ENCODE results near the gene ALDH3A2. TPM values are rescaled to one million over a fixed set of nuclear protein-coding genes. Genes with fewer than 3 reads are reported as not detected.

ALDH3A2 gene
- 10 to 100 TPM; 18.5 to 23.9 TPM for total RNA-seq

- CTCF ChIA-PET, result interaction anchor here (0.7 to 4.4 kb wide), 11 partner anchors 7 to 230 kb away, joined by 3 to 27 read pairs (median 7); no protein-coding TSS in a partner anchor
- POLR2A ChIA-PET, result interaction anchor here (1.0 to 1.5 kb wide), 2 partner anchors 114 to 271 kb away, joined by 4 read pairs; partner anchors contain the start of gene MAPK7
- Mint-ChIP-seq H3K4me1 (peaks cover 38% of the 10 kb centered on the region), H3K9me3 (ENCODE audit: low read depth) (peaks cover 3% of the 10 kb centered on the region), H3K27me3 (peaks cover 1% of the 10 kb centered on the region), H3K27ac (peak within 1 kb of the TSS; percentile 87), H3K4me3 (peak within 1 kb of the TSS; percentile 79), H3K36me3 (ENCODE audit: low read depth) (peaks cover 12% of the 10 kb centered on the region)
- DNase-seq (peak; percentile 97), ATAC-seq (peak; percentile 94)
- intact Hi-C loops (cut with DNase I, micrococcal nuclease), result loop anchor here (1.0 to 10.0 kb wide), 12 partner anchors 94 to 328 kb away; partner anchors contain the start of genes MAPK7 (in 2 of the 2), AKAP10 (in 1 of the 2), ALDH3A1 (in 1 of the 2) and B9D1 (in 1 of the 2)
These were observed at the start of gene ALDH3A2 for GRCh38 chr17:19648475-19649273. ALDH3A2 (plus strand) TSS chr17:19648751; CDS start chr17:19648972, 221 bp downstream.

GRCh38 chr17:19610311-19610710 lies 38.2 kb upstream of the ALDH3A2 start:
- Mint-ChIP-seq H3K4me1 (no peaks in the 10 kb centered on the region), H3K36me3 (ENCODE audit: low read depth) (no peaks in the 10 kb centered on the region), H3K27me3 (peaks cover 2% of the 10 kb centered on the region), H3K9me3 (ENCODE audit: low read depth) (no peaks in the 10 kb centered on the region), H3K4me3 (no peak overlapping the region), H3K27ac (no peak overlapping the region)
- ATAC-seq (no peak), DNase-seq (no peak)
- CTCF ChIA-PET, result no interaction called here
- POLR2A ChIA-PET, result no interaction called here
- intact Hi-C loops (cut with DNase I, micrococcal nuclease), result no loop called here

- H3K27me3 Mint-ChIP-seq, result peaks cover 2% of the 10 kb centered on the region
- H3K4me1 Mint-ChIP-seq, result no peaks in the 10 kb centered on the region
- CTCF ChIA-PET, result interaction anchor here (1.5 kb wide), 1 partner anchor 97 kb away, joined by 4 read pairs; no protein-coding TSS in a partner anchor
These were observed 37.7 kb upstream of the ALDH3A2 start for GRCh38 chr17:19610879-19611278.

GRCh38 chr17:19613979-19614378 lies 34.6 kb upstream of the ALDH3A2 start:
- no peaks in the 10 kb centered on the region for H3K4me1 Mint-ChIP-seq
- H3K27ac Mint-ChIP-seq, result no peak overlapping the region
- POLR2A ChIA-PET, result no interaction called here
- ATAC-seq (no peak), DNase-seq (no peak)
- CTCF ChIA-PET, result interaction anchor here (1.0 kb wide), 1 partner anchor 149 kb away, joined by 3 read pairs; no protein-coding TSS in a partner anchor
- peaks cover 14% of the 10 kb centered on the region for H3K9me3 Mint-ChIP-seq (ENCODE audit: low read depth)
- no peaks in the 10 kb centered on the region for H3K27me3 Mint-ChIP-seq
- intact Hi-C loops (cut with DNase I, micrococcal nuclease), result no loop called here
- peaks cover under 1% of the 10 kb centered on the region for H3K36me3 Mint-ChIP-seq (ENCODE audit: low read depth)
- no peak overlapping the region for H3K4me3 Mint-ChIP-seq

More at GRCh38 chr17:19610879-19611278, 37.7 kb upstream of the ALDH3A2 start:
- no peaks in the 10 kb centered on the region for H3K36me3 Mint-ChIP-seq (ENCODE audit: low read depth)
- no peak overlapping the region for H3K27ac Mint-ChIP-seq
- POLR2A ChIA-PET, result no interaction called here
- DNase-seq, result no peak
- H3K9me3 Mint-ChIP-seq (ENCODE audit: low read depth), result no peaks in the 10 kb centered on the region
- ATAC-seq, result no peak
- no peak overlapping the region for H3K4me3 Mint-ChIP-seq
- intact Hi-C loops (cut with DNase I, micrococcal nuclease), result no loop called here

GRCh38 chr17:19614900-19615299 lies 33.7 kb upstream of the ALDH3A2 start:
- H3K9me3 Mint-ChIP-seq (ENCODE audit: low read depth), result peaks cover 23% of the 10 kb centered on the region
- intact Hi-C loops (cut with DNase I, micrococcal nuclease), result no loop called here
- H3K4me3 Mint-ChIP-seq, result no peak overlapping the region
- no peaks in the 10 kb centered on the region for H3K27me3 Mint-ChIP-seq
- peaks cover 9% of the 10 kb centered on the region for H3K36me3 Mint-ChIP-seq (ENCODE audit: low read depth)
- ATAC-seq (no peak), DNase-seq (no peak)
- H3K27ac Mint-ChIP-seq, result no peak overlapping the region
- H3K4me1 Mint-ChIP-seq, result no peaks in the 10 kb centered on the region
- POLR2A ChIA-PET, result interaction anchor here (0.6 kb wide), 1 partner anchor 75 kb away, joined by 3 read pairs; no protein-coding TSS in a partner anchor
- CTCF ChIA-PET, result interaction anchor here (0.7 to 1.0 kb wide), 2 partner anchors 148 to 151 kb away, joined by 3 read pairs; no protein-coding TSS in a partner anchor

- no peaks in the 10 kb centered on the region for H3K27me3 Mint-ChIP-seq
These were observed 30.5 kb upstream of the ALDH3A2 start for GRCh38 chr17:19618015-19618414.

GRCh38 chr17:19619705-19620325 lies 28.7 kb upstream of the ALDH3A2 start:
- Mint-ChIP-seq H3K27me3 (peaks cover 2% of the 10 kb centered on the region), H3K4me1 (no peaks in the 10 kb centered on the region), H3K36me3 (ENCODE audit: low read depth) (peaks cover 10% of the 10 kb centered on the region), H3K4me3 (no peak overlapping the region), H3K27ac (no peak overlapping the region), H3K9me3 (ENCODE audit: low read depth) (peaks cover 27% of the 10 kb centered on the region)
- ChIA-PET POLR2A (no interaction called here), CTCF (no interaction called here)
- ATAC-seq (no peak), DNase-seq (no peak)
- intact Hi-C loops (cut with DNase I, micrococcal nuclease), result no loop called here

More at GRCh38 chr17:19618015-19618414, 30.5 kb upstream of the ALDH3A2 start:
- intact Hi-C loops (cut with DNase I, micrococcal nuclease), result no loop called here
- Mint-ChIP-seq H3K36me3 (ENCODE audit: low read depth) (peaks cover 10% of the 10 kb centered on the region), H3K4me1 (no peaks in the 10 kb centered on the region), H3K9me3 (ENCODE audit: low read depth) (peaks cover 27% of the 10 kb centered on the region), H3K4me3 (no peak overlapping the region), H3K27ac (no peak overlapping the region)
- ChIA-PET POLR2A (no interaction called here), CTCF (no interaction called here)
- DNase-seq (no peak), ATAC-seq (no peak)

- H3K27me3 Mint-ChIP-seq, result peaks cover 4% of the 10 kb centered on the region
- peaks cover 27% of the 10 kb centered on the region for H3K9me3 Mint-ChIP-seq (ENCODE audit: low read depth)
- peaks cover 10% of the 10 kb centered on the region for H3K36me3 Mint-ChIP-seq (ENCODE audit: low read depth)
- intact Hi-C loops (cut with DNase I, micrococcal nuclease), result no loop called here
- DNase-seq, result no peak
- H3K4me3 Mint-ChIP-seq, result no peak overlapping the region
- no peak for ATAC-seq
- H3K27ac Mint-ChIP-seq, result no peak overlapping the region
- ChIA-PET CTCF (no interaction called here), POLR2A (interaction anchor here (0.5 kb wide), 1 partner anchor 9 kb away, joined by 3 read pairs; no protein-coding TSS in a partner anchor)
- no peaks in the 10 kb centered on the region for H3K4me1 Mint-ChIP-seq
These were observed 26.9 kb upstream of the ALDH3A2 start for GRCh38 chr17:19621697-19622096.

- POLR2A ChIA-PET, result no interaction called here
- CTCF ChIA-PET, result no interaction called here
- no peaks in the 10 kb centered on the region for H3K4me1 Mint-ChIP-seq
- peaks cover 1% of the 10 kb centered on the region for H3K9me3 Mint-ChIP-seq (ENCODE audit: low read depth)
- intact Hi-C loops (cut with DNase I, micrococcal nuclease), result no loop called here
- H3K4me3 Mint-ChIP-seq, result no peak overlapping the region
- ATAC-seq (no peak), DNase-seq (no peak)
- peaks cover 7% of the 10 kb centered on the region for H3K27me3 Mint-ChIP-seq
- no peak overlapping the region for H3K27ac Mint-ChIP-seq
- H3K36me3 Mint-ChIP-seq (ENCODE audit: low read depth), result no peaks in the 10 kb centered on the region
These were observed 22.5 kb upstream of the ALDH3A2 start for GRCh38 chr17:19626079-19626478.

- Mint-ChIP-seq H3K9me3 (ENCODE audit: low read depth) (no peaks in the 10 kb centered on the region), H3K36me3 (ENCODE audit: low read depth) (no peaks in the 10 kb centered on the region), H3K27ac (no peak overlapping the region), H3K4me3 (no peak overlapping the region), H3K4me1 (no peaks in the 10 kb centered on the region), H3K27me3 (peaks cover 13% of the 10 kb centered on the region)
- ChIA-PET POLR2A (no interaction called here), CTCF (interaction anchor here (1.3 kb wide), 1 partner anchor 17 kb away, joined by 4 read pairs; no protein-coding TSS in a partner anchor)
- no peak for DNase-seq
- no peak for ATAC-seq
- intact Hi-C loops (cut with DNase I, micrococcal nuclease), result no loop called here
These were observed 19.1 kb upstream of the ALDH3A2 start for GRCh38 chr17:19629449-19629848.

- ChIA-PET POLR2A (no interaction called here), CTCF (interaction anchor here (1.3 kb wide), 1 partner anchor 16 kb away, joined by 4 read pairs; no protein-coding TSS in a partner anchor)
- intact Hi-C loops (cut with DNase I, micrococcal nuclease), result no loop called here
- H3K27ac Mint-ChIP-seq, result no peak overlapping the region
- DNase-seq (no peak), ATAC-seq (no peak)
- peaks cover 13% of the 10 kb centered on the region for H3K27me3 Mint-ChIP-seq
- H3K4me3 Mint-ChIP-seq, result no peak overlapping the region
- H3K9me3 Mint-ChIP-seq (ENCODE audit: low read depth), result no peaks in the 10 kb centered on the region
- H3K36me3 Mint-ChIP-seq (ENCODE audit: low read depth), result no peaks in the 10 kb centered on the region
- H3K4me1 Mint-ChIP-seq, result no peaks in the 10 kb centered on the region
These were observed 18.5 kb upstream of the ALDH3A2 start for GRCh38 chr17:19630035-19630434.

All from activated CD4-positive, alpha-beta T cell treated with anti-CD3 and anti-CD28 coated beads for 36 hours (primary cell).